C4-2B (cell line): ENCODE measurements around the gene TUBB2B.

Experiments used
- ZFX ChIP-seq: fragments of 450-650 bp; IDR thresholded peaks from 2 replicates; pipeline ENCODE4 v1.6.1; 2017
- TF ChIP-seq, protein P1 (sequence below): fragments of 450-650 bp; conservative IDR thresholded peaks from 2 replicates; pipeline ENCODE4 v1.5.1; 2017; ENCODE audit warnings: mild to moderate bottlenecking

DNA sequence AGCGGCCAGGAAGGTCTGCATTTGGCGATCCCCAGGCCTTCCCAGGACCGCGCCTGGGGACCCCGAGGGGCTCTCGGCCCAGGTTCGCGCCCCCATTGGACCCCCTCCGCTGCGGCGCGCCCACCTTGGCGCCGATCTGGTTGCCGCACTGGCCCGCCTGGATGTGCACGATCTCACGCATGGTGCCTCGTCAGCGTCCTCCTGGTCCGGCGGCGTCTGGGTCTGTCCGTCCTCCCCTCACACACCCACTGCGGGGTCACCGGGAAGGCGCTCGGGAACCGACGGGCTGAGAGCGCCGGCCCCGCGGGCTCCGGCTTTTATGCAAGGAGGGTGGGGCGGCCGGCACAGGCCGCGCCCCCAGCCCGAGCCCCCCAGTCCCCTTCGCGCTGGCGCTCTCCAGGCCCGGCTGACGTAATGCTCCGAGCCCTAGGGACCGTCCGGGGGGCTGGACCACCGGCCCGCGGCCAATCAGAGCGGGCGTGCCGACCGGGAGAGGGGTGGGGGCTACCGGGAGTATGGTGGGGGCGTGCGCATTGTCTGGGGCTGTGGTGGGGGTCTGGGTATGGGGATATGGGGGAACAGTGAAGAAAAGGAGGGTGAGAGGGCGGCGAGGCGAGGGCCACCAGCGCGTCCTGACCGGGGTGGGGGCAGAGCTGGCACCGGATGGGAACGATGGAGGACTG, at the start of gene TUBB2B:
- TF ChIP-seq, protein P1, sequence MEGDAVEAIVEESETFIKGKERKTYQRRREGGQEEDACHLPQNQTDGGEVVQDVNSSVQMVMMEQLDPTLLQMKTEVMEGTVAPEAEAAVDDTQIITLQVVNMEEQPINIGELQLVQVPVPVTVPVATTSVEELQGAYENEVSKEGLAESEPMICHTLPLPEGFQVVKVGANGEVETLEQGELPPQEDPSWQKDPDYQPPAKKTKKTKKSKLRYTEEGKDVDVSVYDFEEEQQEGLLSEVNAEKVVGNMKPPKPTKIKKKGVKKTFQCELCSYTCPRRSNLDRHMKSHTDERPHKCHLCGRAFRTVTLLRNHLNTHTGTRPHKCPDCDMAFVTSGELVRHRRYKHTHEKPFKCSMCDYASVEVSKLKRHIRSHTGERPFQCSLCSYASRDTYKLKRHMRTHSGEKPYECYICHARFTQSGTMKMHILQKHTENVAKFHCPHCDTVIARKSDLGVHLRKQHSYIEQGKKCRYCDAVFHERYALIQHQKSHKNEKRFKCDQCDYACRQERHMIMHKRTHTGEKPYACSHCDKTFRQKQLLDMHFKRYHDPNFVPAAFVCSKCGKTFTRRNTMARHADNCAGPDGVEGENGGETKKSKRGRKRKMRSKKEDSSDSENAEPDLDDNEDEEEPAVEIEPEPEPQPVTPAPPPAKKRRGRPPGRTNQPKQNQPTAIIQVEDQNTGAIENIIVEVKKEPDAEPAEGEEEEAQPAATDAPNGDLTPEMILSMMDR: no peak
- TF ChIP-seq ZFX: no peak
